Measurements from ENCODE around the gene EHMT1.

The EHMT1 gene

DNA sequence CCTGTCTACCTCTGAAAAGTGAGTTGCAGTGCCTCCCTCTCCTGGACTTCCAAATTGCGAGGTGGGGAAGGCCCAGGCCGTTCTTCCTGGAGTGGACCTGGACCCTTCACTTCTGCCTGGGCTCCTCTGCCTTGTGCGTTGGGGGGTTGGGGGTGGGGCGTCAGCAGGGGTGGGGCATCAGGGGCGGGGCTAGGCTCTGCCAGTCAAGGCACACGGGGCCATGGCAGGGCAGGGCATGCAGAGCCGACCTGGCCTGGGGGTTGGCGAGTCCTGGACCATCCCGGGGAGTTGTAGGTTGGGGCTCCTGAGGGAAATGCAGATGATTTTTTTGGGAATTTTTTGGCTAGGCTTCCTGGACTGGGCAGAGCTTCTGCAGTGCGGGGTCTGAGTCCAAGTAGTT lies 87.1 kb downstream of the EHMT1 start:
- TF ChIP-seq POLR2AphosphoS5 (IDR thresholded peaks at IDR 0.05; ENCODE audit: low read depth) (no peak), SPI1 (IDR thresholded peaks at IDR 0.05; ENCODE audit: borderline replicate concordance, low read depth) (no peak), GABPA (IDR thresholded peaks at IDR 0.05; ENCODE audit: low read depth) (no peak)
- TF ChIP-seq, protein P1, sequence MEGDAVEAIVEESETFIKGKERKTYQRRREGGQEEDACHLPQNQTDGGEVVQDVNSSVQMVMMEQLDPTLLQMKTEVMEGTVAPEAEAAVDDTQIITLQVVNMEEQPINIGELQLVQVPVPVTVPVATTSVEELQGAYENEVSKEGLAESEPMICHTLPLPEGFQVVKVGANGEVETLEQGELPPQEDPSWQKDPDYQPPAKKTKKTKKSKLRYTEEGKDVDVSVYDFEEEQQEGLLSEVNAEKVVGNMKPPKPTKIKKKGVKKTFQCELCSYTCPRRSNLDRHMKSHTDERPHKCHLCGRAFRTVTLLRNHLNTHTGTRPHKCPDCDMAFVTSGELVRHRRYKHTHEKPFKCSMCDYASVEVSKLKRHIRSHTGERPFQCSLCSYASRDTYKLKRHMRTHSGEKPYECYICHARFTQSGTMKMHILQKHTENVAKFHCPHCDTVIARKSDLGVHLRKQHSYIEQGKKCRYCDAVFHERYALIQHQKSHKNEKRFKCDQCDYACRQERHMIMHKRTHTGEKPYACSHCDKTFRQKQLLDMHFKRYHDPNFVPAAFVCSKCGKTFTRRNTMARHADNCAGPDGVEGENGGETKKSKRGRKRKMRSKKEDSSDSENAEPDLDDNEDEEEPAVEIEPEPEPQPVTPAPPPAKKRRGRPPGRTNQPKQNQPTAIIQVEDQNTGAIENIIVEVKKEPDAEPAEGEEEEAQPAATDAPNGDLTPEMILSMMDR (IDR thresholded peaks at IDR 0.05; ENCODE audit: insufficient read depth, low read length): no peak
- TF ChIP-seq, protein P2, sequence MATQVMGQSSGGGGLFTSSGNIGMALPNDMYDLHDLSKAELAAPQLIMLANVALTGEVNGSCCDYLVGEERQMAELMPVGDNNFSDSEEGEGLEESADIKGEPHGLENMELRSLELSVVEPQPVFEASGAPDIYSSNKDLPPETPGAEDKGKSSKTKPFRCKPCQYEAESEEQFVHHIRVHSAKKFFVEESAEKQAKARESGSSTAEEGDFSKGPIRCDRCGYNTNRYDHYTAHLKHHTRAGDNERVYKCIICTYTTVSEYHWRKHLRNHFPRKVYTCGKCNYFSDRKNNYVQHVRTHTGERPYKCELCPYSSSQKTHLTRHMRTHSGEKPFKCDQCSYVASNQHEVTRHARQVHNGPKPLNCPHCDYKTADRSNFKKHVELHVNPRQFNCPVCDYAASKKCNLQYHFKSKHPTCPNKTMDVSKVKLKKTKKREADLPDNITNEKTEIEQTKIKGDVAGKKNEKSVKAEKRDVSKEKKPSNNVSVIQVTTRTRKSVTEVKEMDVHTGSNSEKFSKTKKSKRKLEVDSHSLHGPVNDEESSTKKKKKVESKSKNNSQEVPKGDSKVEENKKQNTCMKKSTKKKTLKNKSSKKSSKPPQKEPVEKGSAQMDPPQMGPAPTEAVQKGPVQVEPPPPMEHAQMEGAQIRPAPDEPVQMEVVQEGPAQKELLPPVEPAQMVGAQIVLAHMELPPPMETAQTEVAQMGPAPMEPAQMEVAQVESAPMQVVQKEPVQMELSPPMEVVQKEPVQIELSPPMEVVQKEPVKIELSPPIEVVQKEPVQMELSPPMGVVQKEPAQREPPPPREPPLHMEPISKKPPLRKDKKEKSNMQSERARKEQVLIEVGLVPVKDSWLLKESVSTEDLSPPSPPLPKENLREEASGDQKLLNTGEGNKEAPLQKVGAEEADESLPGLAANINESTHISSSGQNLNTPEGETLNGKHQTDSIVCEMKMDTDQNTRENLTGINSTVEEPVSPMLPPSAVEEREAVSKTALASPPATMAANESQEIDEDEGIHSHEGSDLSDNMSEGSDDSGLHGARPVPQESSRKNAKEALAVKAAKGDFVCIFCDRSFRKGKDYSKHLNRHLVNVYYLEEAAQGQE (IDR thresholded peaks at IDR 0.05; ENCODE audit: insufficient replicate concordance, low read depth): no peak
- Histone ChIP-seq H3K27ac (replicated peaks) (no peak overlapping the region), H3K27me3 (ENCODE audit: insufficient read depth, poor library complexity, severe bottlenecking) (no peaks in the 10 kb centered on the region), H3K4me3 (replicated peaks; ENCODE audit: insufficient read depth, low read length) (no peak overlapping the region)
- no peak for DNase-seq (ENCODE audit: low read depth in 1 of 2, low spot score in 1 of 2)

GRCh38 chr9:137707361-137707760 lies 88.6 kb downstream of the EHMT1 start:
- Histone ChIP-seq H3K27ac (replicated peaks) (no peak overlapping the region), H3K4me3 (replicated peaks; ENCODE audit: insufficient read depth, low read length) (no peak overlapping the region), H3K27me3 (ENCODE audit: insufficient read depth, poor library complexity, severe bottlenecking) (no peaks in the 10 kb centered on the region)
- no peak for TF ChIP-seq SPI1 (IDR thresholded peaks at IDR 0.05; ENCODE audit: borderline replicate concordance, low read depth)
- TF ChIP-seq, protein P2 (IDR thresholded peaks at IDR 0.05; ENCODE audit: insufficient replicate concordance, low read depth): no peak
- TF ChIP-seq POLR2AphosphoS5 (IDR thresholded peaks at IDR 0.05; ENCODE audit: low read depth): no peak
- no peak for TF ChIP-seq GABPA (IDR thresholded peaks at IDR 0.05; ENCODE audit: low read depth)
- TF ChIP-seq, protein P1 (IDR thresholded peaks at IDR 0.05; ENCODE audit: insufficient read depth, low read length): no peak
- no peak for DNase-seq (ENCODE audit: low read depth in 1 of 2, low spot score in 1 of 2)

DNA sequence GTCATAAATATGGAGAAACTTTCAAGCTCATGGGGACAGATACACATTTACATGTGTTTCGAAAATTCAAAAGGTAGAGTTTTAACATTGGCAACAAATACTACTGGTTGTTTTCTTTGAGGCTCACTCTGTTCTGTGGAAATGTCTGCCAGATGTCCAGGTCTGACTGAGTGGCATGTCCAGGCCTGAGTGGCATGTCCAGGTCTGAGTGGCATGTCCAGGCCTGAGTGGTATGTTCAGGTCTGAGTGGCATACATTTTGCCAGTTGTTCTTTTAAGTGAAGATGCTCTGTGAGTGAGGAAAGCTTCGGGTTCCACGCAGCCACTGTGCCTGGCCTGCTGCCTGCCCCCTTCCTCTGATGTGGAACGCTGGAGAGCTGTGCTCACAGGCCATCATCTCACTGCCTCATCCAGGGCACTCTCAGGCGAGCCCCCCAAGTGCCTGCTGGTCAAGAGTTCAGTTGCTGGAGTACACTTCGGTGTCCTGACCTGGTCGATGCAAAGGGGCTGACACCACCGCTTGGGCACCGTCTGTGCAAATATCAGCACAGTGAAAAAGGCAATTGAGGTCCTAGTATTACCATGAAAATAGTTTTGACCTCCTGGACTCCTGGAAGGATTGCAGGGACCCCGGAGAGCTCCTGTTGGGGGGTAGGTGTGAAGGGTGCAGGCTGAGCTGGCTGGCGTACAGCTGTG lies 89.9 kb downstream of the EHMT1 start:
- DNase-seq (ENCODE audit: low read depth in 1 of 2, low spot score in 1 of 2): no peak
- no peak overlapping the region for H3K4me3 ChIP-seq (replicated peaks; ENCODE audit: insufficient read depth, low read length)
- TF ChIP-seq, protein P2 (IDR thresholded peaks at IDR 0.05; ENCODE audit: insufficient replicate concordance, low read depth): no peak
- TF ChIP-seq POLR2AphosphoS5 (IDR thresholded peaks at IDR 0.05; ENCODE audit: low read depth) (no peak), GABPA (IDR thresholded peaks at IDR 0.05; ENCODE audit: low read depth) (no peak), SPI1 (IDR thresholded peaks at IDR 0.05; ENCODE audit: borderline replicate concordance, low read depth) (no peak)
- TF ChIP-seq, protein P1 (IDR thresholded peaks at IDR 0.05; ENCODE audit: insufficient read depth, low read length): no peak
- H3K27ac ChIP-seq (replicated peaks): no peak overlapping the region
- H3K27me3 ChIP-seq (ENCODE audit: insufficient read depth, poor library complexity, severe bottlenecking): no peaks in the 10 kb centered on the region
